K562 (cell line): ENCODE data around the gene LGR6. TPM values are rescaled to one million over a fixed set of nuclear protein-coding genes. Genes with fewer than 3 reads are reported as not detected.
"Not testable (repeated sequence)": the region's sequence is repeated elsewhere in the genome, so short reads cannot be mapped to it uniquely, and the experiment has no call there.

Experiments
- ATAC-seq: fragments of 200-7000 bp; cut with Tn5 transposase; 3 replicates; pipeline ENCODE4 v1.9.1; 2020; ENCODE audit warnings: moderate library complexity
- BruUV-seq: library from RNA; stranded (reverse); fragments of 400-500 nt; replicated peaks from 2 replicates; lab custom pipeline; 2021; lab: Mats Ljungman, UMichigan
- CTCF ChIA-PET: fragments of 300-600 bp; formaldehyde crosslinking; extraction: SDS; loops from one replicate; lab custom pipeline; 2021; ENCODE audit warnings: low intra/inter-chr PET ratio; lab: Yijun Ruan, JAX
- POLR2A ChIA-PET: fragments of 300-600, 350-650 bp; sonication (Branson Sonifier 250); formaldehyde crosslinking; extraction: SDS; loops from one replicate; lab custom pipeline; 2021; ENCODE audit warnings: antibody characterized with exemption, inconsistent platforms; lab: Yijun Ruan, JAX
- DNase-seq, 4 experiments: peaks; one replicate each; pipeline versions ENCODE4 v3.0.0 to v3.0.0-alpha.2; 2011 to 2018; ENCODE audit warnings: low spot score in 3 of 4, mixed read lengths in 3 of 4; ENCODE audit errors: extremely low read depth in 1 of 4
- FAIRE-seq: peaks from 2 replicates; lab custom pipeline; 2011; peaks lifted over from hg19 to GRCh38; lab: Jason Lieb, UNC
- H2AFZ ChIP-seq: 2 replicates; pipeline ENCODE4 v1.6.0; 2011; ENCODE audit warnings: low read depth, low read length, control low read depth, inconsistent platforms
- H3K27ac ChIP-seq: fragments of 200-600 bp; 3 replicates; pipeline ENCODE4 v1.8.0; 2011; ENCODE audit warnings: low read depth, mild to moderate bottlenecking, control low read depth, inconsistent platforms, low read length, moderate library complexity, mixed read lengths; ENCODE audit errors: extremely low read depth
- H3K27me3 ChIP-seq, 2 experiments: fragments of 300-600 bp in 1 of 2; 2 replicates in 1 of 2; 3 replicates in 1 of 2; pipeline versions ENCODE4 v1.6.0 to v1.8.0; 2011; ENCODE audit warnings: inconsistent platforms in 2 of 2, low read length in 2 of 2, mild to moderate bottlenecking in 1 of 2, mixed read lengths in 1 of 2, moderate library complexity in 1 of 2; ENCODE audit not compliant: control insufficient read depth in 2 of 2, insufficient read depth in 2 of 2
- H3K36me3 ChIP-seq: fragments of 300-600 bp; 3 replicates; pipeline ENCODE4 v1.8.0; 2011; ENCODE audit warnings: mild to moderate bottlenecking, low read length, inconsistent platforms; ENCODE audit not compliant: control insufficient read depth, insufficient read depth
- H3K4me1 ChIP-seq, 2 experiments: fragments of 200-600 bp in 1 of 2; replicated peaks in 1 of 2; 2 replicates in 1 of 2; 3 replicates in 1 of 2; pipeline versions ENCODE4 v1.5.1 to v1.8.0; 2011; ENCODE audit warnings: inconsistent platforms in 2 of 2, low read length in 2 of 2, mild to moderate bottlenecking in 1 of 2, mixed read lengths in 1 of 2, moderate library complexity in 1 of 2; ENCODE audit not compliant: control insufficient read depth in 2 of 2, insufficient read depth in 2 of 2
- H3K4me2 ChIP-seq: 2 replicates; pipeline ENCODE4 v1.6.1; 2011; ENCODE audit warnings: low read length, control low read depth, inconsistent platforms, mixed read lengths; ENCODE audit not compliant: insufficient read depth
- H3K4me3 ChIP-seq: fragments of 200-600 bp; sonication (generic), shearing (Covaris generic); 2 replicates; pipeline ENCODE4 v1.5.1; 2016; ENCODE audit warnings: control low read depth, inconsistent platforms
- H3K79me2 ChIP-seq: fragments of 200-600 bp; 3 replicates; pipeline ENCODE4 v1.8.0; 2011; ENCODE audit warnings: low read length, inconsistent platforms; ENCODE audit not compliant: control insufficient read depth, insufficient read depth
- H3K9ac ChIP-seq, 2 experiments: 2 replicates each; pipeline versions ENCODE4 v1.6.0 to v1.6.1; 2011; ENCODE audit warnings: low read depth in 2 of 2, low read length in 2 of 2, control low read depth in 1 of 2, inconsistent platforms in 1 of 2, mild to moderate bottlenecking in 1 of 2, mixed read lengths in 1 of 2; ENCODE audit not compliant: insufficient read depth in 1 of 2
- H3K9me1 ChIP-seq: one replicate; pipeline ENCODE4 v1.6.0; 2011; ENCODE audit warnings: inconsistent platforms, mild to moderate bottlenecking, low read length, moderate library complexity; ENCODE audit not compliant: control insufficient read depth, insufficient read depth
- H3K9me3 ChIP-seq: replicated peaks from 2 replicates; pipeline ENCODE4 v1.5.1; 2011; ENCODE audit warnings: low read depth, low read length, inconsistent platforms; ENCODE audit not compliant: control insufficient read depth, insufficient read depth
- H4K20me1 ChIP-seq: replicated peaks from 2 replicates; pipeline ENCODE4 v1.6.1; 2011; ENCODE audit warnings: low read length, inconsistent platforms, mixed read lengths; ENCODE audit not compliant: control insufficient read depth, insufficient read depth
- HNRNPLL ChIP-seq: fragments of 200-400 bp; formaldehyde crosslinking; IDR thresholded peaks from 2 replicates; pipeline ENCODE4 v1.6.1; 2017; ENCODE audit warnings: low read length, low read depth, mild to moderate bottlenecking; ENCODE audit not compliant: poor library complexity, severe bottlenecking
- KAT8 ChIP-seq: fragments of 450-650 bp; IDR thresholded peaks from 2 replicates; pipeline ENCODE4 v1.6.1; 2016; ENCODE audit warnings: low read depth, mild to moderate bottlenecking
- TEAD4 ChIP-seq, 2 experiments: sonication (generic) in 1 of 2; formaldehyde crosslinking in 1 of 2; IDR thresholded peaks; 2 replicates each; pipeline versions ENCODE4 v1.6.1 to v1.8.0; 2012 to 2022; ENCODE audit warnings: borderline replicate concordance in 1 of 2, inconsistent platforms in 1 of 2, low read length in 1 of 2, mild to moderate bottlenecking in 1 of 2, missing genetic modification reagents in 1 of 2
- YY1 ChIP-seq, 3 experiments: IDR thresholded peaks; 2 replicates each; pipeline ENCODE4 v1.6.1; 2011; ENCODE audit warnings: low read length in 2 of 3, mild to moderate bottlenecking in 2 of 3, moderate library complexity in 2 of 3, borderline replicate concordance in 1 of 3, control low read depth in 1 of 3, low read depth in 1 of 3; ENCODE audit not compliant: insufficient read depth in 3 of 3, insufficient replicate concordance in 2 of 3, control insufficient read depth in 1 of 3, insufficient read length in 1 of 3; ENCODE audit errors: extremely low read depth in 1 of 3
- ZKSCAN1 ChIP-seq: fragments of 150-350 bp; IDR thresholded peaks from 2 replicates; pipeline ENCODE4 v1.6.1; 2016; ENCODE audit warnings: low read depth, low read length
- WGBS: fragments of 100-300 bp; shearing (Covaris generic); methylation state at CpG from one replicate; pipeline ENCODE4 v1.1.6; 2016; ENCODE audit warnings: low coverage, mixed read lengths; ENCODE audit not compliant: insufficient coverage; ENCODE audit errors: missing lambda C conversion rate; 5-methylcytosine and 5-hydroxymethylcytosine counted together
- in situ Hi-C: fragments of 300-500 bp; cut with MboI; formaldehyde crosslinking; loops from 4 replicates; pipeline ENCODE4 v1.15.0; 2018; ENCODE audit warnings: inconsistent platforms, mixed read lengths
- intact Hi-C: fragments of 100-400 bp; cut with micrococcal nuclease; formaldehyde crosslinking; loops from 2 replicates; pipeline ENCODE4 v1.14.2; 2022
- polyA plus RNA-seq, 8 experiments: library from polyadenylated mRNA; depleted of rRNA in 4 of 8; stranded (reverse) in 5 of 8; unstranded in 3 of 8; fragments of >200 nt; fragmentation: Nextera tagmentation in 2 of 8; fragmentation: Illumina TruSeq in 1 of 8; extraction: Ambion mirVana in 2 of 8; extraction: Trizol in 1 of 8; gene quantifications; 2 replicates each; pipeline versions ENCODE4 v1.2.1 to v1.2.3, GENCODE V29; 2011 to 2014; ENCODE audit warnings: inconsistent platforms in 1 of 8, missing spikeins in 1 of 8
- total RNA-seq, 7 experiments: library from RNA; depleted of rRNA in 6 of 7; stranded (reverse); fragments of >200 nt in 6 of 7; fragmentation: Illumina TruSeq in 2 of 7; extraction: Trizol in 2 of 7; gene quantifications; 2 replicates each; pipeline versions ENCODE4 v1.2.1 to v1.2.3, GENCODE V29; 2011 to 2021; ENCODE audit warnings: low replicate concordance in 1 of 7
- TF ChIP-seq, protein P1 (sequence below): fragments of 450-650 bp; IDR thresholded peaks from 2 replicates; pipeline ENCODE4 v1.6.1; 2016; ENCODE audit warnings: low read depth, mild to moderate bottlenecking, moderate library complexity

Gene LGR6
- total and polyA plus RNA-seq, 9 of the 15 experiments (the other 6 are each of a cell fraction or from before 2014, with no cell fraction given) = 0.01 to 0.54 (median 0.17) TPM; not detected in 1

DNA sequence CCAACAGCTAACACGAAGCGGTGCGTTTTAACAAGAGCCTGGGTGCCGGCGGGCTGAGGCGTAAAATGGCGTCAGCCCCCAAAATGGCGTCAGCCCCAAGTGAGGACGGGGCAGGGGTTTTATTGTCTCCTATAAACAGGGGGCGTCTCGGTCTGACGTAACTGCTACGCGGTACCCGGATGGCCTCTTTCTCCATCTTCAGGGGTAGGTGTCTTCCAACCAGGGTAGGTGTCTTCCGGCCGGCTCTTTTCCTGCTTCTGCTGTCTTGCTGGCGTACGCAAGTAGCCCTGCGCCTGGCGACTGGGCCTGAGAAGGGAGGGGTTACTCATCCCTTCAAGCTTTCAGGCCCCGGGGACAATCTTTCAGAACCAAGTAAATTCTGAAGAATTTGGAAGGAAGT lies 45.3 kb downstream of the LGR6 start:
- CTCF ChIA-PET = no interaction called here
- Histone ChIP-seq H4K20me1 (peaks cover 4% of the 10 kb centered on the region; the same call in 1 of the 2 replicates), H3K9me3 (no peaks in the 10 kb centered on the region), H3K4me3 (no peak overlapping the region), H3K9ac (peak overlapping the region in 1 of 2 experiments; percentile 19; a peak in 1 of 4 replicates), H3K36me3 (no peaks in the 10 kb centered on the region), H3K4me2 (no peak overlapping the region), H3K9me1 (peaks cover 8% of the 10 kb centered on the region), H2AFZ (peak overlapping the region; percentile 18), H3K27ac (no peak overlapping the region), H3K27me3 (peaks cover 5 to 61% of the 10 kb centered on the region in 2 experiments; a peak in 3 of 5 replicates), H3K79me2 (no peaks in the 10 kb centered on the region), H3K4me1 (peaks cover 9 to 10% of the 10 kb centered on the region in 2 experiments; a peak in 4 of 5 replicates)
- in situ Hi-C loops = no loop called here
- DNase-seq = no peak
- 44% methylated on average over 22 of the region's 22 CpGs for WGBS
- FAIRE-seq = no peak
- BruUV-seq = no TSS peak
- TF ChIP-seq YY1 (IDR thresholded peaks at IDR 0.05; ENCODE audit: borderline replicate concordance in 1 of 3, control insufficient read depth in 1 of 3, extremely low read depth in 1 of 3, insufficient read depth in 3 of 3, insufficient read length in 1 of 3, insufficient replicate concordance in 2 of 3, low read depth in 1 of 3, low read length in 2 of 3) (peak; percentile 47 to 88 (median 73)), HNRNPLL (peak; percentile 31), TEAD4 (IDR thresholded peaks at IDR 0.05; ENCODE audit: low read length) (peak; percentile 21; the same call in 1 of the 2 replicates), TEAD4 (CRISPR knock-in tag; IDR thresholded peaks at IDR 0.05; ENCODE audit: borderline replicate concordance) (no peak), KAT8 (peak; percentile 78; the same call in 1 of the 2 replicates), ZKSCAN1 (no peak)
- TF ChIP-seq, protein P1, sequence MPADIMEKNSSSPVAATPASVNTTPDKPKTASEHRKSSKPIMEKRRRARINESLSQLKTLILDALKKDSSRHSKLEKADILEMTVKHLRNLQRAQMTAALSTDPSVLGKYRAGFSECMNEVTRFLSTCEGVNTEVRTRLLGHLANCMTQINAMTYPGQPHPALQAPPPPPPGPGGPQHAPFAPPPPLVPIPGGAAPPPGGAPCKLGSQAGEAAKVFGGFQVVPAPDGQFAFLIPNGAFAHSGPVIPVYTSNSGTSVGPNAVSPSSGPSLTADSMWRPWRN = no peak
- POLR2A ChIA-PET = no interaction called here
- ATAC-seq = no peak
- intact Hi-C loops = no loop called here

DNA sequence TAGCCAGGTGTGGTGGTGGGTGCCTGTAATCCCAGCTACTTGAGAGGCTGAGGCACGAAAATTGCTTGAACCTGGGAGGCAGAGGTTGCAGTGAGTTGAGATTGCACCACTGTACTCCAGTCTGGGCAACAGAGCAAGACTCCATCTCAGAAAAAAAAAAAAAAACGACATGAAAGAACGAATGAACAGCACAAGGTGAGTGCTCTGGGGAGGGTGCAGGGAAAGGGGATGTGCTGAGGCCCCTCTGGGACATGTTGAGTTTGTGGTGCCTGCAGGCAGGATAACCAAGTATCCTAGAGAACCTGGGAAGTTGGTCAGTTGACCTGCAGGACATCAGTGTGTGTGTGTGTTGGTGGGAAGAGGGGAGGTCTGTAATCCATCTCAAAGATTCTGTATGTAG lies 46.6 kb downstream of the LGR6 start:
- H3K79me2 ChIP-seq, H3K9me3 ChIP-seq, H3K9me1 ChIP-seq, ATAC-seq, H2AFZ ChIP-seq, H3K4me3 ChIP-seq, BruUV-seq, H3K9ac ChIP-seq, H3K27ac ChIP-seq, CTCF ChIA-PET, FAIRE-seq, in situ Hi-C loops, intact Hi-C loops, H3K4me1 ChIP-seq, H4K20me1 ChIP-seq, H3K36me3 ChIP-seq, H3K4me2 ChIP-seq, DNase-seq: not testable (repeated sequence)
- peaks cover 5 to 62% of the 10 kb centered on the region in 2 experiments; a peak in 3 of 5 replicates for H3K27me3 ChIP-seq
- WGBS = 0% methylated on average over 3 of the region's 3 CpGs
- POLR2A ChIA-PET = interaction anchor here (0.6 kb wide), 1 partner anchor 35 kb away, joined by 3 read pairs; no protein-coding TSS in a partner anchor
